Measurements from ENCODE around the gene TAF10. TPM values are rescaled to one million over a fixed set of nuclear protein-coding genes. Genes with fewer than 3 reads are reported as not detected.

Gene TAF10
- total and polyA plus RNA-seq, 2 of the 13 experiments (the other 11 are each of a cell fraction or from before 2014, with no cell fraction given) = 71.3 to 134 TPM

DNA sequence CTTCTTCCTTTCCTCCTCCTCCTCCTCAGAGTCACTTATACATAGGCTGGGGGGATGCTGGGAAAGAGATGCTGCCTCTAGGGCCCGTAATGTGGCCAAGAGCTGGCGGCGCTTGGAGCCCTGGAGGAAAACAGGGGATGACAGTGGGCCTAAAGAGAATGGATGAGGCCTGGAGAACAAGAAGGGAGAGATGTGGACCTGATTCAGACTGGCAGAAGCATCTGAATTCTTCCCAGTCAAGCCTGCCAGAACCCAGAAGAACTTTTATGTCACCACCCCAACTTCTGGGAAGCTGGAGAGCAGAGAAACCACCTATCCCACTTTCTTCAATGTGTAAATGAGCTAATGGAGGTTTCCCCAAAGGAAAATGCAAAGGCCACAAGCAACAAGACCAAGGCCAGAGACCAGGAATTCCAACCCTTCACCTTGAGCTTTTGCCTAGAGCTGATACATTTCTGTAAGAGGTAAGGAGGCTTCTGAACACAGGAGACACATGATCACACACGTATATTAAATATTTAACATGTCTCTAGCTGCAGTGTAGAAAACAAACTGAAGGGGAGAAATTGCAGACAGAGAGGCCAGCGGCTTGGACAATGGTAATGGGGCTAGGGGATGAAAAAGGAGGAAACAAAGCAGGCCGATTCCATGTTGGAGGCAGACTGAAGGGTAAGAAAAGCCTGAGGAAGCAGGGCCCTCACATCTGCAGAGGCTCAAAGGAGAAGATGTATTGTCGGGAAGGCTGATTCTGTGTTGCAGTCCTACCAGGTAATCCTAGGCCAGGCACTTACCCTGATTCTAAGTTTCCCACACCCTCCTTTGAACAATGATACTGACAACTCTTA is 9.7 kb downstream of the TAF10 start (continued):
- TF ChIP-seq, protein P1, sequence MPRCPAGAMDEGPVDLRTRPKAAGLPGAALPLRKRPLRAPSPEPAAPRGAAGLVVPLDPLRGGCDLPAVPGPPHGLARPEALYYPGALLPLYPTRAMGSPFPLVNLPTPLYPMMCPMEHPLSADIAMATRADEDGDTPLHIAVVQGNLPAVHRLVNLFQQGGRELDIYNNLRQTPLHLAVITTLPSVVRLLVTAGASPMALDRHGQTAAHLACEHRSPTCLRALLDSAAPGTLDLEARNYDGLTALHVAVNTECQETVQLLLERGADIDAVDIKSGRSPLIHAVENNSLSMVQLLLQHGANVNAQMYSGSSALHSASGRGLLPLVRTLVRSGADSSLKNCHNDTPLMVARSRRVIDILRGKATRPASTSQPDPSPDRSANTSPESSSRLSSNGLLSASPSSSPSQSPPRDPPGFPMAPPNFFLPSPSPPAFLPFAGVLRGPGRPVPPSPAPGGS (CRISPR knock-in tag; IDR thresholded peaks at IDR 0.05) = no peak
- TF ChIP-seq ZNF343 (CRISPR knock-in tag; IDR thresholded peaks at IDR 0.05) (no peak), BRD4 (CRISPR knock-in tag; IDR thresholded peaks at IDR 0.05) (no peak), SOX6 (IDR thresholded peaks at IDR 0.05) (no peak), SOX6 (CRISPR knock-in tag; IDR thresholded peaks at IDR 0.05) (no peak), SALL1 (CRISPR knock-in tag; IDR thresholded peaks at IDR 0.05) (no peak; the same call in 1 of the 2 replicates), ZFP1 (CRISPR knock-in tag; IDR thresholded peaks at IDR 0.05) (no peak), ZNF317 (CRISPR knock-in tag; IDR thresholded peaks at IDR 0.05) (no peak)
- TF ChIP-seq, protein P2, sequence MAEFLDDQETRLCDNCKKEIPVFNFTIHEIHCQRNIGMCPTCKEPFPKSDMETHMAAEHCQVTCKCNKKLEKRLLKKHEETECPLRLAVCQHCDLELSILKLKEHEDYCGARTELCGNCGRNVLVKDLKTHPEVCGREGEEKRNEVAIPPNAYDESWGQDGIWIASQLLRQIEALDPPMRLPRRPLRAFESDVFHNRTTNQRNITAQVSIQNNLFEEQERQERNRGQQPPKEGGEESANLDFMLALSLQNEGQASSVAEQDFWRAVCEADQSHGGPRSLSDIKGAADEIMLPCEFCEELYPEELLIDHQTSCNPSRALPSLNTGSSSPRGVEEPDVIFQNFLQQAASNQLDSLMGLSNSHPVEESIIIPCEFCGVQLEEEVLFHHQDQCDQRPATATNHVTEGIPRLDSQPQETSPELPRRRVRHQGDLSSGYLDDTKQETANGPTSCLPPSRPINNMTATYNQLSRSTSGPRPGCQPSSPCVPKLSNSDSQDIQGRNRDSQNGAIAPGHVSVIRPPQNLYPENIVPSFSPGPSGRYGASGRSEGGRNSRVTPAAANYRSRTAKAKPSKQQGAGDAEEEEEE (CRISPR knock-in tag; IDR thresholded peaks at IDR 0.05; ENCODE audit: borderline replicate concordance) = no peak
- TF ChIP-seq, protein P3, sequence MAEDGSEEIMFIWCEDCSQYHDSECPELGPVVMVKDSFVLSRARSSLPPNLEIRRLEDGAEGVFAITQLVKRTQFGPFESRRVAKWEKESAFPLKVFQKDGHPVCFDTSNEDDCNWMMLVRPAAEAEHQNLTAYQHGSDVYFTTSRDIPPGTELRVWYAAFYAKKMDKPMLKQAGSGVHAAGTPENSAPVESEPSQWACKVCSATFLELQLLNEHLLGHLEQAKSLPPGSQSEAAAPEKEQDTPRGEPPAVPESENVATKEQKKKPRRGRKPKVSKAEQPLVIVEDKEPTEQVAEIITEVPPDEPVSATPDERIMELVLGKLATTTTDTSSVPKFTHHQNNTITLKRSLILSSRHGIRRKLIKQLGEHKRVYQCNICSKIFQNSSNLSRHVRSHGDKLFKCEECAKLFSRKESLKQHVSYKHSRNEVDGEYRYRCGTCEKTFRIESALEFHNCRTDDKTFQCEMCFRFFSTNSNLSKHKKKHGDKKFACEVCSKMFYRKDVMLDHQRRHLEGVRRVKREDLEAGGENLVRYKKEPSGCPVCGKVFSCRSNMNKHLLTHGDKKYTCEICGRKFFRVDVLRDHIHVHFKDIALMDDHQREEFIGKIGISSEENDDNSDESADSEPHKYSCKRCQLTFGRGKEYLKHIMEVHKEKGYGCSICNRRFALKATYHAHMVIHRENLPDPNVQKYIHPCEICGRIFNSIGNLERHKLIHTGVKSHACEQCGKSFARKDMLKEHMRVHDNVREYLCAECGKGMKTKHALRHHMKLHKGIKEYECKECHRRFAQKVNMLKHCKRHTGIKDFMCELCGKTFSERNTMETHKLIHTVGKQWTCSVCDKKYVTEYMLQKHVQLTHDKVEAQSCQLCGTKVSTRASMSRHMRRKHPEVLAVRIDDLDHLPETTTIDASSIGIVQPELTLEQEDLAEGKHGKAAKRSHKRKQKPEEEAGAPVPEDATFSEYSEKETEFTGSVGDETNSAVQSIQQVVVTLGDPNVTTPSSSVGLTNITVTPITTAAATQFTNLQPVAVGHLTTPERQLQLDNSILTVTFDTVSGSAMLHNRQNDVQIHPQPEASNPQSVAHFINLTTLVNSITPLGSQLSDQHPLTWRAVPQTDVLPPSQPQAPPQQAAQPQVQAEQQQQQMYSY (CRISPR knock-in tag; IDR thresholded peaks at IDR 0.05) = no peak
- TF ChIP-seq, protein P4, sequence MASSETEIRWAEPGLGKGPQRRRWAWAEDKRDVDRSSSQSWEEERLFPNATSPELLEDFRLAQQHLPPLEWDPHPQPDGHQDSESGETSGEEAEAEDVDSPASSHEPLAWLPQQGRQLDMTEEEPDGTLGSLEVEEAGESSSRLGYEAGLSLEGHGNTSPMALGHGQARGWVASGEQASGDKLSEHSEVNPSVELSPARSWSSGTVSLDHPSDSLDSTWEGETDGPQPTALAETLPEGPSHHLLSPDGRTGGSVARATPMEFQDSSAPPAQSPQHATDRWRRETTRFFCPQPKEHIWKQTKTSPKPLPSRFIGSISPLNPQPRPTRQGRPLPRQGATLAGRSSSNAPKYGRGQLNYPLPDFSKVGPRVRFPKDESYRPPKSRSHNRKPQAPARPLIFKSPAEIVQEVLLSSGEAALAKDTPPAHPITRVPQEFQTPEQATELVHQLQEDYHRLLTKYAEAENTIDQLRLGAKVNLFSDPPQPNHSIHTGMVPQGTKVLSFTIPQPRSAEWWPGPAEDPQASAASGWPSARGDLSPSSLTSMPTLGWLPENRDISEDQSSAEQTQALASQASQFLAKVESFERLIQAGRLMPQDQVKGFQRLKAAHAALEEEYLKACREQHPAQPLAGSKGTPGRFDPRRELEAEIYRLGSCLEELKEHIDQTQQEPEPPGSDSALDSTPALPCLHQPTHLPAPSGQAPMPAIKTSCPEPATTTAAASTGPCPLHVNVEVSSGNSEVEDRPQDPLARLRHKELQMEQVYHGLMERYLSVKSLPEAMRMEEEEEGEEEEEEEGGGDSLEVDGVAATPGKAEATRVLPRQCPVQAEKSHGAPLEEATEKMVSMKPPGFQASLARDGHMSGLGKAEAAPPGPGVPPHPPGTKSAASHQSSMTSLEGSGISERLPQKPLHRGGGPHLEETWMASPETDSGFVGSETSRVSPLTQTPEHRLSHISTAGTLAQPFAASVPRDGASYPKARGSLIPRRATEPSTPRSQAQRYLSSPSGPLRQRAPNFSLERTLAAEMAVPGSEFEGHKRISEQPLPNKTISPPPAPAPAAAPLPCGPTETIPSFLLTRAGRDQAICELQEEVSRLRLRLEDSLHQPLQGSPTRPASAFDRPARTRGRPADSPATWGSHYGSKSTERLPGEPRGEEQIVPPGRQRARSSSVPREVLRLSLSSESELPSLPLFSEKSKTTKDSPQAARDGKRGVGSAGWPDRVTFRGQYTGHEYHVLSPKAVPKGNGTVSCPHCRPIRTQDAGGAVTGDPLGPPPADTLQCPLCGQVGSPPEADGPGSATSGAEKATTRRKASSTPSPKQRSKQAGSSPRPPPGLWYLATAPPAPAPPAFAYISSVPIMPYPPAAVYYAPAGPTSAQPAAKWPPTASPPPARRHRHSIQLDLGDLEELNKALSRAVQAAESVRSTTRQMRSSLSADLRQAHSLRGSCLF (CRISPR knock-in tag; IDR thresholded peaks at IDR 0.05; ENCODE audit: borderline replicate concordance) = no peak

All from HepG2 (cell line).